ENCODE data around the gene TOGARAM2.
"Not testable (repeated sequence)": the region's sequence is repeated elsewhere in the genome, so short reads cannot be mapped to it uniquely, and the experiment has no call there.

TOGARAM2 gene

GRCh38 chr2:28977176-28977875, 3.8 kb upstream of the TOGARAM2 start:
- DNase-seq: no peak

DNA sequence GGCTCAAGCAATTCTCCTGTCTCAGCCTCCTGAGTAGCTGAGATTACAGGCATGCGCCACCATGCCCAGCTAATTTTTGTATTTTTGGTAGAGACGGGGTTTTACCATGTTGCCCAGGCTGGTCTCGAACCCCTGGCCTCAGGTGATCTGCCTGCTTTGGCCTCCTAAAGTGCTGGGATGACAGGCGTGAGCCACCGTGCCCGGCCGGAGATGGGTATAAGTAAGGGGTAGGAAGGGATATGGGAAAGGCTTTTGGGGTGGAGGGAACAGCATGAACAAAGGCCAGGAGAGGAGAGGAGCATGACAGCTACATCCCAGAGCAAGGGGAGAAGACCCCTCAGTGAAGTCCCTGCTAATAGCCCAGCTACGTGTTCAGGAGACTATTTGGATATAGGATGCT, 3.1 kb upstream of the TOGARAM2 start:
- not testable (repeated sequence) for DNase-seq

DNA sequence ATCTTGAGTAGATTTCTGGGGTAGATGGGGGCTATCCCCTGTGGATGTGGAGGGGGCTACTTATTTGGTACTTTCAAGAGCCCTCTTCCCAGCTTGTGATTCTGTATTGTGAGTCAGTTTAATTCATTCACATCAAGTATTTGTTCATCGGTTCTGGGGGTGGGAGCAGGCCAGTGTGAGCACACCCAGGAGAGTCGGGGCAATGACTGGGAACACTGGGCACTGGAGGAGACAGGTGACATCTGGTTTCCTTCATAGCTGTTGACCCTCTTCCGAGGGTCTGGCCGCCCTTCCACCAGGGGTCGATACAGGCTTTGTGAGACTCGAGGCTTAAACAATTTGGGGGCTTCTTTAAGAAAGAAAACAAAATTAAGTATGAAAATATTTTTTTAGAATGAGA, 2.5 kb upstream of the TOGARAM2 start:
- DNase-seq: no peak

GRCh38 chr2:28979041-28979440, 2.1 kb upstream of the TOGARAM2 start:
- DNase-seq: no peak

DNA sequence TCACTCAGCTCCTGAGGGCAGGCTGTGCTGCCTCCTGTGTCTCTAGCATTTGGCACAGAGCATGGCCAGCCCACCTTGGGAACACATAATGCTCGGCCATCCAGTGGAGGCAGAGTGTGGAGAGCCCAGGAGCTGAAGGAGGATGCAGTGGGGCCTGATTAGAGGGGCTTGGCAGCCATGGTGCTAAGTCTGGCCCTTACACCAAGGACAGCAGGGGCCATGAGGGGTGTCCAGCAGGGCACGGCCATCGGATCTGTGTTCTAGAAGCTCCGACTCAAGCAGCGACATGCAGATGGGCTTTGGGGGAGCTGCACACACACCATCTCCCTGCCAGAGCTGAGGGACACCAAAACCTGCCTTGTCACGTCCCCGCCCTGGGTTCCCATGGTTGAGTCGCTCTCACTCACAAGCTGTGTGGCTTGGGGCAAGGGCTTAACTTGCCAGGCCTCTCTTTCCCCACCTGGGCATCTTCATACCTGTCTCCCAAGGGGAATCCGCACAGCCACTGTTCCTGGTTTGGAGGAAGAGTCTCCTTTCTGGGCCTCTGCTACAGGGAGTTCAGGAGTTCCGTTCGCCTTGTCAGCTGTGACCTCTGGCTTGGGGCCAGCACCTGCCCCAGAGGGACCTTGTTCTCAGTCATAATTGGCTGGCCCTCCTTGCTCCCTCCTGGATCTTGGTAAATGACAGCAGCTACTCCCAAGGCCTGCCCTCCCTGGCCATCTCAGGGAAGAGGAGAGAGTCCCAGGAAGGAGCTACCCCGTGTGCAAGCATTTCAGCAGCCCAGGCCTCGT, 1.3 kb upstream of the TOGARAM2 start:
- no peak for DNase-seq

DNA sequence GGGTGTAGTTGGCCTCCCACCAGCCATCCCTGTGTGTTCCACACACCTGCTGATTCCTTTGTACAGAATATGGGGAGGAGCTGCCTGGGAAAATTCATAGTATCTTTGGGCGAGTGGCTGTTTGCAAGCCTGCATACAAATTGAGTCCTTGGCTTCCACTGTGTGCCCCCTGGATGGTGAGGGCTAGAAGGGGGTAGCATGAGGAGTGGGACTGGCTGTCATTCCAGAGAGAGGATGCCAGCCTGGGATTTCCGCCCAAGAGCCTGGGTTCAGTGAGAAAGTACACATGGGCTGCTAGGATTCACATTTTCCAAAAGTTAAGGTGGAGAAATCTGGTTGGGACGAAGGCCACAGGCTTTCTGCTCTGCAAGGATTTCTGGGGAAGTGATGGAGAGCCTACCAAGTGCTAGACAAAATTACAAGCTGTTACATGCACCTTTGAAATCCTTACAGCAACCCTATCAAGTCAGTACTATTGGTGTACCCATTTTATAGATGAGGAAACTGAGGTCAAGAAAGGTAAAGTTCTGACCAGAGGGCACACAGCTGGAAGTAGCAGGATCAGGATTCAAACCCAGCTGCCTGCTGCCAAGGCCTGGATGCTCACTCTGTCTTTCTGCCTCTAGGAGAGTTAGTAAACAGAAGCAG, 606 bp upstream of the TOGARAM2 start:
- no peak for DNase-seq

DNA sequence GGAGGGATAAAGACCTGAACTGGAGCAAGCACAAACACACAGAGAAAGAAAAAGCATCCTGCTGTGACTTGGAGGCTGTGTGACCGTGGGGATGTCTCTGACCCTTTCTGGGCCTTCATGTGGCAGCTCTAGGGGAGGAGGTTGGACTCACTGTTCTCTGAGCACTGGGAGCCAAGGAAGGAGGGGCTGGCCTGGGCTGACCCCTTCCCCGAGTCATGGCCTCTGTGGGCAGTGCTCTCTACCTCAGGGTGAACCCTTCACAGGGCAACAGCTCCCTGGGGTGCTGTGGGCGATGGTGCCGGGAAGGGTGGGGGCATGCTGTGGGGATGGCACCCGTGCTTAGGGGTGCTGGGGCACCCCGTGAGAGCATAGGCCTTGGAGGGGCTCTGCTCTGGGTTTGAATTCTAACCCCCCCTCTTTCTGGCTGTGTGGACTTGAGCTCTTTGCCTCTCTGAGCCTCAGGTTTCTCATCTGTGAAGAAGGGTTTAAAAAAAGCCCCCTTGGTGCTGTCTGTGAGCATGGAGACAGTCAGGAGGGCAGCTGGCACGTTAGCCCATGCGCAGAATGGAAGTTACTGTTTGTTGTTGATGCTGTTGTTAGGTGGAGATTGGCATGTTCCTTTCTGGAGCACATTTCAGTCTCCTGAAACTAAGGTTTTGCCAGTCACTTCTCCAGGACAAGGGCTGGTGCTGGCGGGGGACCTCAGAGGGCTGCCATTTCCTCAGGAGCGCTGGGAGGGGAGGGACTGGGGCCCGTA, 700 bp downstream of the TOGARAM2 start:
- no peak for DNase-seq

DNA sequence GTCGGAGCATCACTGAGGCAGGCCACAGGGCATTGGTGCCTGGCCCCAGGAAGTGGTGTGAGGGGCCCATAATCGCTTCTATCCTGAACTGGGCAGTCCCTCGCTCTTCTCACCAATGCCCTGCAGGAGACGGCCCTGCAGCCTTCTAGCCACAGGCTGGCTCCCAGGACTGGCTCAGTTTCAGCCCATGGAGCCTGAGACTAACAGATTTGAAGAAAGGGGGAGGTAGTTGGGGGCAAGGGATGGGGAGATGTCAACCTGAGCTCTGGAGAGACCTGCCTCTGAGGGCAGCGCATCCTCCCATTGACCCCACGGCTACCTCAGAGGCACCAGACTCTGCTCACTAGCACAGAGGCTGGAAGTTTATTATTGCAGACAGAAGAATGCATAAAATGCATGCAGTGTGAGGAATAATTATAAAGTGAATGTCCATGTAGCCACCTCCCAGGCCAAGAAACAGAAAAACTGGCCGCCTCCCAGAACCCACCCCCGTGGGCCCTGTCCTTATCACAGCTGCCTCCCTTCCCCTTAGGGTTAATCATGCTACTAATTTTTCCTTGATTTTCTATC, 1.4 kb downstream of the TOGARAM2 start:
- no peak for DNase-seq

DNA sequence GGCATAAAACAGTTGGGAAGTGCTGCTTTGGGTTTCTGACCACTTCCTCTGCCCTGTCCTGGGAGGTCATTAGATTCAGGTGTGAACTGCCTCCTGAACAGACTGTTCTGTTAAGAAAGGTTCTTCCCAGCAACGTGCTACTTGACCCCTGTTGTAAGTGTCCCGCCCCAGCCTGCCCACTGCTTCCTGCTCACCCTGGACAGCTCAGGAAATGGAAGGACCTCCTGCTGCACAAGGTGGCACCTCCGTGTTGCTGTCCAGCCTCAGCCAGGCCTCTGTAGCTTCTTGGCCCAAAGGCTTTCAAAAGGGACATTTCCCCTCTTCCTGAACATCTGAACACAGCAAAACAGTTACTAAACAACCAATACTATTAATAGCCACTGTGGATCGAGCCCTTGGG, 5.3 kb downstream of the TOGARAM2 start:
- DNase-seq: no peak

DNA sequence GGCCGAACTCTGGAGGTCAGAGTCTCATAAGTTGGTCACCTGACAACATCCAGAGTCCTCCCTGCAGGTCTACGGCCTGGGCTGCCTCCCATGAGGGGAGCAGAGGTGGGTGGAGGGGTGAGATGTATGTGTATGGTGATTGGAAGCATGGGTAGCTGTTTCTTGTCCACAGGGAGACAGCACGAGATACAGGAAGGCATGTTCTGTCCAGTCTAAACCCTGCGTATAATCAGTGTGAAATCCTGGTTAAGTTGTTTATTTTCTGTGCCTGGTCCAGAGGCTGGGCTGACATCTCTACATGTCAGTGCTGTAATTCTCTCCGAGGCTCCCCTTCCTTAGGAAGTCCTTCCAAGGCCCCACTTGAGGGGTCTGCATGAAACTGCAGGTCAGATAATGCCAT, 8.9 kb downstream of the TOGARAM2 start:
- DNase-seq: no peak

- no peak for DNase-seq
Measured at GRCh38 chr2:28990445-28990844, 9.3 kb downstream of the TOGARAM2 start.

GRCh38 chr2:28991021-28991420, 9.9 kb downstream of the TOGARAM2 start:
- DNase-seq: no peak

DNA sequence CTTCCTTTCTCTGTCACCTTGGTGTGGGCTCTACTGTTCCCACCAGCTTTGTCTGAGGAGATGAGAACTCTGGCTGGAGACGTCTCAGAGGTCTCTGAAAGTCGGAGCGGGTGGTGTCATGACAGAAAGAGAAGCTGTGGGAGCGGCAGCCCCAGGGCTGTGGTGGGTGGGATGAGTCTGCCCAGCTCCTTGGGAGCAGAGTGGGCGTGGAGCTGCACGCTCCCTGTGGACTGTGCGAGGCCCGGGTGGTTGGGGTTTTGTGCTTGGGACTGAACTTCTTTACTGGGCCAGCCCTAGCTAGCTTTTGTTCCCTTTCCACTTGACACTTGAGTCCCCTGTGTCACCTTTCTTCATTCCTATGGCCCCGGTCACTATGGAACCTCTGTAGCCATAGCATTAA, 10.4 kb downstream of the TOGARAM2 start:
- DNase-seq: no peak

GRCh38 chr2:28993206-28993960, 12.3 kb downstream of the TOGARAM2 start:
- DNase-seq: no peak

- DNase-seq: no peak
Measured at GRCh38 chr2:28994074-28994473, 13.0 kb downstream of the TOGARAM2 start.

DNA sequence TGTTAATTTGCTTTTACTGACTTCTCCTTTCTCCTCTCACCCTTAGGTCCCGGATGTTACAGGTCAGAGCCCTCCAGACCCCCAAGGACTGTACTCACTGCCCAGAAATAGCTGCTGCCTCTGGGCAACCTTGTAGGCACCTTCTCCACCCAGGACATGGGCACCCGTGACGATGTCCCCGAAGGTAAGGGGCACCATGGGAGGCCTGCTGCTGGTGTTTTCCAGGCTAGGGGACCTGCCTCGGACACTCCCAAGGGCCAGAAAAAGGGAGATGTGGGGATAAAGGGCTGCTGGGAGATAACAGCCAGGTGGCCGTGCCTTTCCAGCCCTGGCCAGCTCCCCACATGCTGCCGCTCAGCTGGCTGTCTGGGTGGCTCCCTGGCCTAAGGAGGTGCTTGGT, 13.6 kb downstream of the TOGARAM2 start:
- DNase-seq: no peak

DNA sequence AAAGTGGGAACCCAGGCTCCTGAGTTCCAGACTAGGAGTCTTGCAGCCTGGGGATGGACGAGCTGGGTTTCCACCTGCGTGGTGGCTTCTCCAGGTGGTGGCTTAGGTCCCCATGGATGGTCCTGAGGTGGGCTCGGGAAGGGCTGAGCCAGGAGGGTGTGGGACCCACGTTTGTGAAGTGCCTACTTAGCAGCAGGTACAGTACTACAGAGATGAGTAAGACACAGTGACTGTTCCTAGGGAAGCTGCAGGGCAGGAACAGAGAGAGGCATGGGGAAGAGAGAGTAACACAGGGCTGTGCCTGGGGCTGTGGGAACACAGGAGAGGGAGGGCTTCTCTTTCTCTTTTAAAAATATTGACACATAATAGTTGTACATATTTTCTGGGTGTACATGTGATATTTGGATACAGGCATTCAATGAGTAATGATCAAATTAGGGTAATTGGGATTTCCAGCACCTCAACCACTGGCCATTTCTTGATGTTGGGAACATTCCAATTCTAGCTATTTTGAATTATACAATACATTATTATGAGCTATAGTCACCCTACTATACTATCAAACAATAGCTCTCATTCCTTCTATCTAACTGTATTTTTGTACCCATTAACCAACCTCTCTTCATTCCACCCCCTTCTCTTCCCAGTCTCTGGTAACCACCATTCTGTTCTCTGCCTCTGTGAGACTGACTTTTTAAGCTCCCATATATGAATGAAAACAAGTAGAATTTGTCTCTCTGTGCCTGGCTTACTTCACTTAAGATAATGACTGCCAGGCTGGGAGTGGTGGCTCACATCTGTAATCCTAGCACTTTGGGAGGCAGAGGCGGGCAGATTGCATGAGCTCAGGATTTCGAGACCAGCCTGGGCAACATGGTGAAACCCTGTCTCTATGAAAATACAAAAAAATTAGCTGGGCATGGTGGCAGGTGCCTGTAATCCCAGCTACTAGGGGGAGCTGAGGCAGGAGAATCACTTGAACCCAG, 15.0 kb downstream of the TOGARAM2 start:
- DNase-seq: no peak

- DNase-seq: no peak
Measured at GRCh38 chr2:28997237-28997846, 16.2 kb downstream of the TOGARAM2 start.

DNA sequence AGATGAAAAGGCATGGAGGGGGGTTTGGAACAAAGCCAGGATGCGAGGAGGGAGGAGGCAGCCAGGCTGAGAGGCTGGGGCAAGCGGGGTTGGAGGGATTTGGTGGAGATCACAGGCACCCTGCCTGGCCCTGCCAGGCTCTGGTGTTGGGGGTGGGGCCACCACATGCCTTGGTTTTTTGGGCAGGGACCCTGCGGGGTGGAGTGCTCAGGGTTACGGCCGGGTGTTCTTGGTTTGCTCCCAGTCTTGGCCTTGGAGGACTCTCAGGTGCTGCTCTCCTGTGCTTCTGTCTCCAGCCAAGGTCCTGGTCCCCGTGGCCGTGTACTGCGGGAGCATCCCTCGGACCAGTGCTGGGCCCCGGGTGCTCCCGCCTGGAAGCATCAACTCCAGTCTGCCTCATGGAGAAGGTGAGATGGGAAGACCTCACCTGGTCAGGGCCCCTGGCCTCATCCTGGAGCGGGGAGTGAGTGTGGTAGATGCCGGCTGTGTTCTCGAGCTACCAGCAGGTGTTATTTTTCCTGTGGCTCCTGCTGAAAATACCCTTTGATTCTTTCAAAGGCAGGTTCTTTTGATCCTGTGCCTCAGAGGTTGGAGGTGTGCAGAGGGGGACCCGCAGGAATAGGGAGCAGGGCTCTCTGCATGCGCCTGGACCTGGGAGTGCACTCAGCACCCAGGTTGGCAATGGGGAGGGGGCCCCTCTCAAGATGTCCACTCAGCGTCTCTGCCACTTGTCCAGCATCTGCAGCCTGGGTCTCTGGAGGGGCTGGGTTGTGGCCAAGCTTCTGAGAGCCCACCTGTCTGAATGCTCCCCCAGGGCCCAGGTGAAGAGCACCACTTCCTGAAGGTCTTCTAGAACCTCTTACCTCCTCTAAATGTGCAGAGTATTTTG, 17.0 kb downstream of the TOGARAM2 start:
- DNase-seq: no peak
